GM23338 (cell line): Measurements from ENCODE around the gene MTA3. TPM values are rescaled to one million over a fixed set of nuclear protein-coding genes. Genes with fewer than 3 reads are reported as not detected.

Experiments
- ATAC-seq: fragments of 200-7000 bp; cut with Tn5 transposase; 3 replicates; pipeline ENCODE4 v1.9.1; 2020
- DNase-seq: peaks from one replicate; pipeline ENCODE4 v3.0.0-alpha.2; 2015; ENCODE audit warnings: low spot score
- H2AFZ ChIP-seq: fragments of 200-600 bp; sonication (generic); 2 replicates; pipeline ENCODE4 v1.8.0; 2016; ENCODE audit warnings: antibody characterized with exemption, mild to moderate bottlenecking, moderate library complexity
- H3F3A ChIP-seq: fragments of 200-600 bp; sonication (generic); replicated peaks from 2 replicates; pipeline ENCODE4 v1.8.0; 2017; ENCODE audit warnings: antibody characterized with exemption, mixed run types, low read depth
- H3K27ac ChIP-seq: fragments of 200-600 bp; sonication (generic); 2 replicates; pipeline ENCODE4 v1.6.1; 2016; ENCODE audit warnings: low read depth
- H3K27me3 ChIP-seq: fragments of 200-600 bp; sonication (generic); 2 replicates; pipeline ENCODE4 v1.8.0; 2016; ENCODE audit warnings: mild to moderate bottlenecking, mixed run types, moderate library complexity; ENCODE audit not compliant: insufficient read depth
- H3K36me3 ChIP-seq: fragments of 200-600 bp; sonication (generic); 2 replicates; pipeline ENCODE4 v1.8.0; 2016; ENCODE audit warnings: mild to moderate bottlenecking; ENCODE audit not compliant: insufficient read depth
- H3K4me1 ChIP-seq: fragments of 200-600 bp; sonication (generic); 2 replicates; pipeline ENCODE4 v1.8.0; 2016; ENCODE audit warnings: mild to moderate bottlenecking, moderate library complexity; ENCODE audit not compliant: insufficient read depth
- H3K4me2 ChIP-seq: fragments of 200-600 bp; sonication (generic); 2 replicates; pipeline ENCODE4 v1.7.1; 2017; ENCODE audit warnings: mixed run types
- H3K4me3 ChIP-seq: fragments of 200-600 bp; sonication (generic); 2 replicates; pipeline ENCODE4 v1.6.1; 2016; ENCODE audit warnings: mixed run types
- H3K79me2 ChIP-seq: fragments of 200-600 bp; sonication (generic); replicated peaks from 2 replicates; pipeline ENCODE4 v1.8.0; 2017; ENCODE audit warnings: mild to moderate bottlenecking; ENCODE audit not compliant: insufficient read depth
- H3K9me2 ChIP-seq: fragments of 200-600 bp; sonication (generic); 2 replicates; pipeline ENCODE4 v1.8.0; 2017; ENCODE audit not compliant: insufficient read depth
- H4K20me1 ChIP-seq: fragments of 200-600 bp; sonication (generic); replicated peaks from 2 replicates; pipeline ENCODE4 v1.8.0; 2017; ENCODE audit warnings: mild to moderate bottlenecking; ENCODE audit not compliant: insufficient read depth
- H3K27ac Mint-ChIP-seq: 2 replicates; pipeline ENCODE4 v1.8.0; 2020; ENCODE audit warnings: inconsistent platforms, mild to moderate bottlenecking, moderate library complexity, mixed read lengths
- H3K27me3 Mint-ChIP-seq: 3 replicates; pipeline ENCODE4 v1.8.0; 2022; ENCODE audit warnings: low read depth, mild to moderate bottlenecking, moderate library complexity, mixed read lengths, inconsistent platforms; ENCODE audit not compliant: insufficient read depth, poor library complexity
- H3K36me3 Mint-ChIP-seq: 3 replicates; pipeline ENCODE4 v1.8.0; 2021; ENCODE audit warnings: low read depth, mild to moderate bottlenecking, inconsistent platforms, moderate library complexity, mixed read lengths
- H3K4me1 Mint-ChIP-seq: 3 replicates; pipeline ENCODE4 v1.8.0; 2020; ENCODE audit warnings: mild to moderate bottlenecking, inconsistent platforms, mixed read lengths
- H3K4me3 Mint-ChIP-seq: 3 replicates; pipeline ENCODE4 v1.8.0; 2021; ENCODE audit warnings: moderate library complexity, mild to moderate bottlenecking, inconsistent platforms, mixed read lengths
- H3K9me3 Mint-ChIP-seq: 3 replicates; pipeline ENCODE4 v1.8.0; 2020; ENCODE audit warnings: moderate library complexity, mild to moderate bottlenecking, inconsistent platforms, mixed read lengths
- CREB1 ChIP-seq: fragments of 250-450 bp; sonication (Bioruptor Pico); IDR thresholded peaks from 2 replicates; pipeline ENCODE4 v1.5.0; 2020; ENCODE audit warnings: low read depth, mild to moderate bottlenecking, moderate library complexity
- CTCF ChIP-seq, 2 experiments: fragments of 200-600 bp in 1 of 2; sonication (generic) in 1 of 2; conservative IDR thresholded peaks; 2 replicates each; pipeline versions ENCODE4 v1.5.1 to v1.6.1; 2016 to 2017; ENCODE audit warnings: antibody characterized with exemption in 2 of 2, low read depth in 2 of 2, mild to moderate bottlenecking in 2 of 2, moderate library complexity in 1 of 2
- ETS1 ChIP-seq: IDR thresholded peaks from 2 replicates; pipeline ENCODE4 v1.6.1; 2016; ENCODE audit warnings: antibody characterized with exemption
- EZH2 ChIP-seq: fragments of 200-600 bp; sonication (generic); IDR thresholded peaks from one replicate; pipeline ENCODE4 v1.8.0; 2017; ENCODE audit warnings: antibody characterized with exemption, mild to moderate bottlenecking, low read depth; ENCODE audit not compliant: unreplicated experiment
- EZH2phosphoT487 ChIP-seq: fragments of 200-600 bp; sonication (generic); IDR thresholded peaks from one replicate; pipeline ENCODE4 v1.8.1; 2018; ENCODE audit warnings: antibody characterized with exemption; ENCODE audit not compliant: unreplicated experiment
- JUNB ChIP-seq: IDR thresholded peaks from one replicate; pipeline ENCODE4 v1.6.1; 2016; ENCODE audit warnings: antibody characterized with exemption; ENCODE audit not compliant: unreplicated experiment
- NANOG ChIP-seq: IDR thresholded peaks from 2 replicates; pipeline ENCODE4 v1.6.1; 2016; ENCODE audit warnings: antibody characterized with exemption, borderline replicate concordance
- POLR2AphosphoS5 ChIP-seq: IDR thresholded peaks from 2 replicates; pipeline ENCODE4 v1.6.1; 2016; ENCODE audit warnings: antibody characterized with exemption, low read depth
- REST ChIP-seq: IDR thresholded peaks from one replicate; pipeline ENCODE4 v1.6.1; 2018; ENCODE audit warnings: antibody characterized with exemption; ENCODE audit not compliant: unreplicated experiment
- STAT1 ChIP-seq: IDR thresholded peaks from one replicate; pipeline ENCODE4 v1.6.1; 2016; ENCODE audit warnings: antibody characterized with exemption; ENCODE audit not compliant: unreplicated experiment
- ZNF114 ChIP-seq: fragments of 250-450 bp; sonication (Bioruptor Pico); IDR thresholded peaks from 2 replicates; pipeline ENCODE4 v1.5.0; 2020; ENCODE audit warnings: mild to moderate bottlenecking, moderate library complexity
- ZNF331 ChIP-seq: fragments of 250-450 bp; sonication (Bioruptor Pico); IDR thresholded peaks from 2 replicates; pipeline ENCODE4 v1.5.0; 2020; ENCODE audit warnings: low read depth, mild to moderate bottlenecking, moderate library complexity
- ZNF462 ChIP-seq: fragments of 250-450 bp; sonication (Bioruptor Pico); IDR thresholded peaks from 2 replicates; pipeline ENCODE4 v1.5.0; 2020; ENCODE audit warnings: mild to moderate bottlenecking, moderate library complexity
- polyA plus RNA-seq: library from polyadenylated mRNA; unstranded; fragments of >200 nt; fragmentation: Nextera tagmentation; extraction: Ambion mirVana; gene quantifications from 2 replicates; pipeline ENCODE4 v1.2.1, GENCODE V29; 2016
- total RNA-seq: library from RNA; depleted of rRNA; stranded (reverse); fragments of >200 nt; shearing (Covaris generic); gene quantifications from 2 replicates; pipeline ENCODE4 v1.2.3, GENCODE V29; 2014

The MTA3 gene
- total and polyA plus RNA-seq, 2 experiments from 2014 or later: 162 to 208 TPM

GRCh38 chr2:42685303-42685702 lies 116.9 kb downstream of the MTA3 start:
- ATAC-seq: no peak
- Histone ChIP-seq H2AFZ (no peak overlapping the region), H4K20me1 (peaks cover 23% of the 10 kb centered on the region), H3K4me3 (no peak overlapping the region), H3K27ac (no peak overlapping the region), H3F3A (0 out of 2 replicates have a peak, but pooled peaks cover 4% of the 10 kb centered on the region), H3K36me3 (peaks cover 7% of the 10 kb centered on the region; the same call in 1 of the 2 replicates), H3K4me1 (no peaks in the 10 kb centered on the region), H3K9me2 (no peaks in the 10 kb centered on the region), H3K4me2 (no peak overlapping the region), H3K27me3 (no peaks in the 10 kb centered on the region), H3K79me2 (peaks cover 85% of the 10 kb centered on the region)
- Mint-ChIP-seq H3K27me3 (peaks cover 4% of the 10 kb centered on the region), H3K36me3 (peaks cover 21% of the 10 kb centered on the region), H3K4me1 (peaks cover 6% of the 10 kb centered on the region), H3K27ac (no peak overlapping the region), H3K4me3 (no peak overlapping the region), H3K9me3 (no peaks in the 10 kb centered on the region)
- TF ChIP-seq NANOG: no peak
- TF ChIP-seq CTCF (conservative IDR thresholded peaks at IDR 0.05; ENCODE audit: low read depth in 2 of 2): no peak
- no peak for TF ChIP-seq EZH2
- no peak for TF ChIP-seq CREB1
- no peak for TF ChIP-seq JUNB
- TF ChIP-seq REST: no peak
- TF ChIP-seq ZNF462 (CRISPR knock-in tag): no peak
- no peak for TF ChIP-seq ZNF331 (CRISPR knock-in tag)
- TF ChIP-seq ETS1: no peak
- TF ChIP-seq EZH2phosphoT487: no peak
- TF ChIP-seq ZNF114 (CRISPR knock-in tag): no peak
- no peak for TF ChIP-seq STAT1
- no peak for TF ChIP-seq POLR2AphosphoS5
- DNase-seq: no peak
